ENCODE data around the gene CDK14.

Gene CDK14

DNA sequence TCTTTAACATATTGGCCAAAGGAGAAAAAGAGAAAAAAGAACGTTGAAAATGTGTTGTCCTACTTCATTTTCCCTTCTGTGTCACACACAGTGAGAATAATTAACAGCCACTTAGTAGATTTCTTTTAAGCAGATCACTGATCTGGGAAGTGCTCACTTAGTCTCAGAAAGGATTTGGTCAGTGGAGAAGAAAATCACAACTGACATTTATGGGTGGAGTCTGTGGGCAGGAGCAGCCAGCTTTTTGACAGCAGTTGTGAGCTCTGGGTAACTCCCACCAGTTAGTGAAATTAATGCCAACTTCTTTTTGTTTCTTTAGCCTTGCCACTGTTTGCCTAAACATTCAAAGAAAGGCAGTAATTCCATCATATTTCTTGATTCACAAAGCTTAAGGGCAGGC is 49.7 kb downstream of the CDK14 start:
- DNase-seq, result no peak

DNA sequence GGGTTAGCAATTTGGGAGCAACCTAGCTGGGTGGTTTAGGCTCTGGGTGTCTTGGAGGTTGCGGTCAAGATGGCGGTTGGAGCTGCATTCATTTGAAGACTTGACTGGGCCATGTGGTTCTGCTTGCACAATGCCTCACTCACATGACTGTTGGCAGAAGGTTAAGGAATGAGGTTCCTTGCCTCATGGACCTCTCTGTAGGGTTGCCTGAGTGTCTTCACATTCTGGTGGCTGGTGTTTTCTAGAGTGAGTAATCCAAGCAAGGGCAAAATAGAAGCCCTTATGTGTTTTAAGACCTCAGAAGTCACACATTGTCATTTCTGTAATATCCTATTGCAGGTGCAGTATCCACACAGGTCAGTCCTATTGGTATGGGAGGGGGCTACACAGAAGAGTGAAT is 52.0 kb downstream of the CDK14 start:
- no peak for DNase-seq

DNA sequence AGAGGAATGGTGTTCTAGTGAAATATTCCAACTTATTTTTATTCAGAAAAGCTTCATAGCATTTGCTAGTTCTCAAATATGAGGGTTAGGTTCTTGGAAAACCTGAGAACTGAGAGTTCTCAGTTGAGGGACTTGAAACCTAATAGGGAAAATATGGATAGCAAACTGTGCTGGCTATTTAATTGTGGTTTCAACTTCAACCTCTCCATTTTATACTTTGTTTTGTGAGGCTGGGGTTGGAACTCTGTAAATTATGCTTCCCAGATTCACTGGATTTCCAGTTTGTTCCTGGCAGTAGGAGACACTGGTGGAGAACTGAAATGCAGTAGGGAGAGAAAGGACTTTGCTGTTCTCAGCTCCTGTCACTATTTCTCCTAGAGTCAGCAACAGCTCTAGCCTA is 52.7 kb downstream of the CDK14 start:
- no peak for DNase-seq

DNA sequence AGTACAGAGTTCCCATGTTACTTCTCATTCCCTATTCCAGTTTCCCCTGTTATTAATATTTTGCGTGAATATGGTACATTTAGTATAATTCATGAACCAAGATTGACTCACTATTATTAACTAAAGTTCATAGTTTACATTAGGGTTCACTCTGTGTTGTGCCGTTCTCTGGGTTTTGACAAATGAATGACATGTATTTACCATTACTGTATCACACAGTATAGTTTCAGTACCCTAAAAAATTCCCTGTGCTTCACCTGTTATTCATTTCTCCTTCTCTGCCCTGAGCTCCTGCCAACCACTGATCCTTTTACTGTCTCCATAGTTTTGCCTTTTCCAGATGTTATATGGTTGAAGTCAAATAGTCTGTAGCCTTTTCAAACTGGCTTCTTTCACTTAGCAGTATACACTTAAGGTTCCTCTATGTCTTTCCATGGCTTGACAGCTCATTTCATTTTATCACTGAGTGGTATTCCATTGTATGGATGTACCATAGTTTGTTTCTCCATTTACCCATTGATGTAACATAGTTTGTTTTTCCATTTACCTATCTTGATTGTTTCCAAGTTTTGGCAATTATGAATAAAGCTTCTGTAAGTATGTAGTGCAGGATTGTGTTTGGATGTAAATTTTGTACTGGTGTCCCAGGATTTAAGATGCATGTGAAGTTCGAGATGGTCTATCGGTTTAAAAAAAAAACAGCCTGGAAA is 58.8 kb downstream of the CDK14 start:
- no peak for DNase-seq

DNA sequence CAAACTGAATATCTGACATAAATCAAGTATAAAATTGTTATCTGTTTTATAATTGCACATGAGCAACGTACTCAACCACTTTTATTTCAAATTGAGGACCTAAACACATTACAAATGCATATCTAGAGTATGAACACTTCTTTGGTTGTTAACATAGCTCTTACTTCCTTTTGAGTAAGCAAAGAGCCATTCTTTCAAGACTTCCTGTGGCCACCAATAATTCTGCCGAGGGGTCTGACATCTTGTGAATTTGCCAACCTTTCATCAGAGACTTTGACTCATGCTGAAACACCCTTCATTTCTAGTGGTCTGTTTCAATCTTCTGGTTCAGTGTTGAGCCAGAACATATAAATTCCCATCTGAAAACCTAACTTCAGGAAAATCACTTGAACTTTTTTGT is 59.4 kb downstream of the CDK14 start:
- DNase-seq, result no peak

DNA sequence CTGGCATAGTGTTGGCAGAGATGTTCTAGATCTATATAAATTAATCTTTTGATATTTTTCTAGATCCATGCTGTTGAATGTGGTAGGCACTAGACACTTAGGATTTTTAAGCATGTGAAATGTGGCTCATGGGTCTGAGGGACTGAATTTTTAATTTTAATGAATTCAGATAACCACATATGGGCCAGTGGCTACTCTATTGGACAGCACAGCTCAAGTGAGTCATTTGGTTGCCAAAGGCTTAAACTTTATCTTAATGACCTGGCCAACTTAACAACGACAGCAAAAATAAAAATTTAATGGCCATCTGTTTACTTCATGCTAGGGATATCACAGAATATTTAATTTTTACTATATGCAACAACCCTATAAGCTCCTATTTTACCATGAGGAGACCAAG is 61.4 kb downstream of the CDK14 start:
- no peak for DNase-seq

DNA sequence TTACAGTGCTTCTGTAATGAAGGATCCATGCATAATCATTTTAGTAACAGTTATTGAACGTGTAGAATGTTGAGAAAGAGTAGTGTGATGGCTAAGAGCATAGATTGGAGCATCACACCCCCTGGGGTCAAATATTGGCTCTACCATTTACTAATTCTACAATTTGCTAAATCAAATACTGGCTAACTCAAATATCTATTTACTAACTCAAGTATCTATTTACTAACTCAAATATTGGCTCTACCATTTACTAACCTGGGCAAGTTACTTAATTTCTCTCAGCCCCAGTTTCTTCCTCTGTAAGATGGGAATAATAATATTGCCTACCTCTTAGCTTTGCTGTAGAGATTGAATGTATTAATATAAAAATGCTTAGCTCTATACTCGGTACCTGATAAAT is 64.0 kb downstream of the CDK14 start:
- no peak for DNase-seq

DNA sequence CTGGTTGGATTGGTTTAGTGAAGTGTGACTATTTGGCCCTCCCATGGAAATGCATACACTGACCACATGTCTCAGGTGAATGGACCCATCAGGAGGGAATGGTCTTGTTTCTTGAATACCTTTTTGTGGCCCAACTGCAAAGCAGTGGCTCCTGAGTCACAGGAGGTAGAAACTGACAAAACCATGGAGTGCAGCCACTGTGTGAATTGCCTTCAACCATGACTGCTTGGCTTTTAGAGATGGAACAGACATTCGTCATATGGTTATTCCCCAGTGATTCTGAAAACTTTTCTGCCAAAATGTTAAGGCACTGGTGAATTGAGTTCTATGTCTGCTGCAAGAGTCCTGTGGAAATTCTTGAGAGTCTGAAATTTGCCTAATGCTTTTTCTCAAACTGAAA is 64.7 kb downstream of the CDK14 start:
- no peak for DNase-seq

DNA sequence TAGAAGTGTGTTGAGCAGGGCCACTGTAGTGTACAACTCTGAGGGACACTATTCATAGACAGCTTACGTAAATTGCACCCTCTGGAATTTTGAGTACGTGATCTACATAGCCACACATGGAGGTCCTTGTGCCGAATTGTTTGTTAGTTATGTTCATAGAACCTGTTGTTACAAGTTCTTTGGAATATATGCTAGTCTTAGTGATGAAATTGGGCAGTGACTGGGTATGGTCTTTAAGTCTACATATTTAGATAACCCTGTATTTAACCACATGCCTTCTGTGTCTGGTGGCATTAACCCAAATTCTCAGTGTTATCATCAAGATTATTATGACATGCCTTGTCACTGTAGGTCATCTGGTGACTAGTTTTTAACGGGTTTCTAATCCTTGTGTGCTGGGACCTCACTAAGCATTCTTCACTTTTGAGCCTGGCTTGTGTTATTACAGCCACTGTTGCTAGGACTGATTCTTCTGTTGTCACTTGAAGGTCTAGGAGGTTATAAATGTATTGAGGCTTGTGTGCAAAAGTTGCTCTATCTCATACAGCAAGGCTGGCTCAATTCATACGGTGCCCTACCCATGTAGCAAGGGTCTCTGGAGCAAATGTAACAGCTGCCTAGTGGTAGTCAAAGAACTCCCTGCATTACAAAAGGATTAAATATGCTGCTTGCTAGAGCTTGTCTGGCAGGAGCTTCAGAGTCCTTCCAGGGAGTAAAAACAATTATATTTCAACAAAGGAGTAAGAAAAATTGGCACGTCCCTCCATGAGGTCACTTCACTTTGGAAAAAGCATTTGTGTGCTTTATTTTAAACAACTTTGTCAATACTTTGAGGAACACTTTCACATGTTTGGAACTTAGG is 65.4 kb downstream of the CDK14 start:
- no peak for DNase-seq

DNA sequence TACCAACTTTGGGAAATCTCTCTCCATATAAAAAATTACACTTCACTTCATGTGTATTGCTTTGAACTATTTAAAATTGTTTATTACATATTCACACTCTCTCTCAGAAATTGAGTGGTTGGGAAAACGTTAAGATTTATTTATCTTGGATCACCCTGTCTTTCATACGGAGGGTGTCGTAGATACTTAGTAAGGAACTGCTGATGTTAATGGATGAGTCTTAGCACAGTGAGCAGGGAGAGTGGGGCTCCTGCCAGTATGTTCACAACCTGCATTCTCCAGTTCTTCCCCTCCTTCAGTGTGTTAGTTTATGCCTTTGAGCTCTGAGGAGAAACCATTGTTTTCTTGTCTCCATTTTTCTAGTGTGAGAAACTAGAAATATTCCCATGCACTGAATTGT is 67.1 kb downstream of the CDK14 start:
- DNase-seq, result no peak

DNA sequence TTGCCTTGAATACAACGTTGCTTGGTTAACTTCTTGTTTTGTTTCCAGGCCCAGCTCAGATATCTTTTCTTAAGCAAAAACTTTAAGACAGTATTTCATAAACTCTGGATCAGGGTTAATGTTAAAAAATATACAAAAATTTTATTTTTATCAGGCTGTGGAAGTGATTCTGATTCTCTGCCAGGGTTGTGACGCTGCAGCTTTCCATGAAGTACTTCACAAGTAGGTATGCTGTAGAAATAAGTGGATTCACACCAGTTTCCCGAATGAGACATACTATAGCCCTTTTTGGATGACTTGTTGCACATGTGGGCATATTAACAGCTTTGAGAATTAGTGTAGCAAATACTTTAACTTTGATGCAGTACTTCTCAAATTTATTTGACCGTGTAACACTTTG is 70.1 kb downstream of the CDK14 start:
- DNase-seq, result no peak

DNA sequence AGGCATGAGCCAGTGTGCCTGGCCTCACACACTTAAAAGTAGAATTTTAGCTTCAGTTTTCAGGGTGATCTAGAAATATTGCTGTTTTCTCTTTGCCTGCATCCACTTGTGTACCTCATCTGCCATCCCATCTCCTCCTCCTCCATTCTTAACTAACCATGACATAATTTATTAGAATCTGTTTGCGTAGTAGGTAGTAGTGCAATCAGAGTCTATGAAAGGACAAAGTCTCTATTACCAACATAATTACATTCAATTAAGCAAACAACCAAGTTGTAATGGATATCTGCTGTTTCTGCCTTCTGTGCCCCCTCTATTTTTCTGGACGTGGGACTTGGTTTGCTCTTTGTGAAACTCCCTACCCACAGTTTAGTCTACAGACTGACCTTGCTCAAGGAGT is 72.9 kb downstream of the CDK14 start:
- DNase-seq, result no peak

DNA sequence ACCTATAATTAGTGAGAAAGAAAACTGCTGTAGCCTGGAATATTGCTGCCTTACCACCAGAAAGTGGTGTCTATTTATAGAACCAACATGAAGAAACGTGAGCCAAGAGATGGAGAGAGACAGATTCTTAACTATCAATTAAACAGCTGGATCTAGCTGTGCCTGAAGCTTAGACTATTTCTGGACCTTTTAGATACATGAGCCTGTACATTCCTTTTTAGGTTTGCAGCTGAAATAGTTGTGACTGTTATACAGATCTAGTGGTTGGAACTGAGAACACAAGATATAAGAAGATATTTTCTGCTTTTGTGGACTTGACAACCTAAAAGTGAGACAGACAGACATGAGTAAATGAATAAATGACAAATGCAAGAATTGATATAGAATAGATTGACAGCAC is 73.4 kb downstream of the CDK14 start:
- DNase-seq, result no peak

DNA sequence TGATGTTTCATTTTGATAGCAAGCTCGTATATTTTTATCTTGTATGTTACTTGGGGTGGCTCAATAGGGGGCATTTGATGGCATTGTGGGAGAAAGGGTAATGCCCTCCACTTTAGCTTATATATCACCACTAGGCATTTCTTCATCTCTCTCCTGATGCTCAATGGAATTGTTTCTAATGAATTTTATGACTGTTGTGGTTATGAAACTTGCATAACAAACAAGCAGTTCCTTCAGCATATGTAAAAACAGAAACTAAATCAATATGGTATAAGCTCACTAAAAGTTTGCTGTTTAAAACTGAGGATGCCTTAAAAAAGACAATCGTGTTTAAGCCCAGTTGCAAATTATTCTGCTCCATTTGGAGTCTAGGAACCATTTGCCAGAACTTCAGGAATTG is 75.5 kb downstream of the CDK14 start:
- DNase-seq, result no peak

DNA sequence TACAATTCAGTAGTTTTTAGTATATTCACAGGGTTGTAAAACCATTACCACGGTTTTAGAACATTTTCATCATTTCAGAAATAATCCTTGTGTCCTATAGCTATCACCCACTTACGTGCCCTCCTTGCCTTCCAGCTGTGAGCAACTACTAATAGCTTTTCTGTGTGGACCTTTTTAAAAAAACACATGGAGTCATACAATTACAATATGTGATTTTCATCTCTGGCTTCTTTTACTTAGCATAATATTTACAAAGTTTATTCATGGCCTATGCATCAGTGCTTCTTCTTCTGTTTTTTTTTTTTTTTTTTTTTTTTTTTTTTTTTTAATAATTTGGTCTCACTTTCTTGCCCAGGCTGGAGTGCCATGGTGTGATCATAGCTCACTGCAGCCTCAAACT is 76.1 kb downstream of the CDK14 start:
- DNase-seq, result no peak

DNA sequence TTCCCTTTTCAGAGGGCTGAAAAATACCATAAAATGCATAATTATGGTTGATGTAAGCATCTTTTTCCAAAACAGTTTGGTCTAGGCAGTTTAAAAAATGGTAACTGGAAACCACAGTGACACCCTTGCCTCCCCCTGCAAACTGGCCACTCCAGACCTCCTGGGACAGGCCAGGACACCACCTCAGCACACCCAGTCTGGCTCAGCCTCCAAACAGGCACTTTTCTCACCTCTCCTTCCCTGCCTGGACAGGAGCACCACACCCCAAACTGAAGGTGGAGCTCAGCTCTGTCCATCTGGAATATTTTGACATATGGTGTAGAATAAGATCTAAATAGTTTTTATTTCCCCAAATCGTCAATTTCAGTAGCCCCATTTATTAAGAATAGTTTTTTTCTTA is 78.5 kb downstream of the CDK14 start:
- no peak for DNase-seq

DNA sequence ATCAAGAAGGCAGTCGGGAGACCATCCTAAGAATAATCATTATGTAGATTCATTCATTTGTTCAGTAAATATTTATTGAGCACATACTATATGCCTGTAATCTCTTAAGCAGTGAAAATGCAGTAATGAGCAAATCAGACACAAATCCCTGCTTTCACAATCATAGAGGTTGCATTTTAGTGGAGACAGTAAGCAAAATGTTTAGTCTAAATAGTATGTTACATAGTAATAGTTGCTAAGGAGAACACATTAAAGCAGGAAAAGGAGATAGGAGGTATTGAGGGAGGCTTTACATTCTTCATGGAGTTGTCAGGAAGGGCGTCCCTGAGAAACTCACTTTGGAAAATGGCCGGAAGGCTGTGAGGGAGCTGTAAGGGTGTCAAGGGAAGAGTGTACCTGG is 79.9 kb downstream of the CDK14 start:
- no peak for DNase-seq

DNA sequence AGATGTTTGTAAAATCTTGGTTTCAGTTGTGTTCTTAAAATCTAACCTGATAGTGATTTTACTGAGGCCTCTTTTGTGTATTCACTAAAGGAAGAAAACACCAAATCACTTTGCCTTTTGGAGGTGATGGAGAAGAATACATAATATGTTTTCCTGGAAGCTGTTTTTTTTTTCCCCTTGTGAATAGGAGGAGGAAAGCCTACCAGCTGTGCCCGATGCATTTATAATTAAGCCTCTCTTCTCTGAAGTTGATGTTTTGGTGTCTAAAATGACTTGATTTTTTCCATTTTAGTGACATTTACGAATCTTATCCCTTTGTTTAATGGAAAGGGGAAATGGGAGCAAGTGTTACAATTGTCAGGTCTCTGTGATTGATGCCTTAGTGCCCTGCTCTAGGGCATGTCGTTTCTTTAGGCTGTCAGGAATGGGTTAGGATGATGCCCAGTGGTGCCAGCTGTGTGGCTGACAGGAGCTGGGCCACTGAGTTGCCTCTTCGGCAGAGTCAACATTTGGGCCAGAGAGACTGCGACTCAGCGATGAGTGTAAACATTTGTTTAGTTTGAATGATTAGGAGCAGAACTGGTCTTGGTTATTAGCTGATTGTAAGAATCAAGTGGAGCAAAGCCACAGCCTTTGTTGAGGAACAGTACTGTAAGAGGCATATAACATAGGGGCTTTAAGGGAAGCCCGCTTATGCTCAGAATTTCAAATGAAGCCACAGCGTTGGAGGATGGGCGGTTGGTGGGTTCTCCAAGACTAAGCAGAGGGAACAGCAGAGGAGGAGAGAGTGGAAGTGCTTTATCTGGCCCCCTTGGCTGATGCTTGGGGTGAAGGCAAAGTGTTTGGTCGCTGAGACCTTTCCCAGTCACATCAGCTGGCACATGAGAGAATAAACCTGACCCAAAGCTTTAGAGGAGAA is 81.6 kb downstream of the CDK14 start:
- DNase-seq, result no peak

DNA sequence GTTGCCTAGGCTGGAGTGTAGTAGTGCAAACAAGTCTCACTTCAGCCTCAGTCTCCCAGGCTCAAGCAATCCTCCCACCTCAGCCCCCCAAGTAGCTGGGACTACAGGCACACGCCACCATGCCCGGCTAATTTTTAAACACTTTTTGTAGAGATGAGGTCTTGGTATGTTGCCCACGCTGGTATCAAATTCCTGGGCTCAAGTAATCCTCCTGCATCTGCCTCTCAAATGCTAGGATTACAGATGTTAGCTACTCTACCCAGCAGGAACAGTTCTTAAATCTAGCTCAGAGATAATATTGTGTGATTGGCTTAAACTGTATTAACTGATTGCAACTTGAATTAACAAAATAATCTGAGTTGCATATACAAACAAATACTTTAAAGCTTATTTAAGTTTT is 82.9 kb downstream of the CDK14 start:
- DNase-seq, result no peak

DNA sequence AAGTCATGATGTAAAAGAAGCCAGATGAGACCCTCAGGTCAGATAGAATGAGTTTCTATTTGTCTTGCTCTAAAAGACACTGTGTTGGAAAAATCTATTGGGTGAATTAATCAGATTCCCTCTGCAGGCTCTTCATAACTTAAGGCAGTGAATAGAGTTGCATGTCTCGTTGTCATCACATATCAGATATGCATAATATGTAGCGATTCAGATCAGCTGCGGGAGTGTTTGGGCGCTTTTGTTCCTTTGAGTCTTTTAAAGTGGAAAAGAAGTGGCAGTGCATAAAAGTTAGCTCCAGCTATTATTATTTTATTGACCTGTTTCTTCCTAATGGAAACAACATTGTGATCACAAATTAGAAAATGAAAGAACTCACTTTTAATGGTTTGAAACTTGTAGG is 84.4 kb downstream of the CDK14 start:
- no peak for DNase-seq

DNA sequence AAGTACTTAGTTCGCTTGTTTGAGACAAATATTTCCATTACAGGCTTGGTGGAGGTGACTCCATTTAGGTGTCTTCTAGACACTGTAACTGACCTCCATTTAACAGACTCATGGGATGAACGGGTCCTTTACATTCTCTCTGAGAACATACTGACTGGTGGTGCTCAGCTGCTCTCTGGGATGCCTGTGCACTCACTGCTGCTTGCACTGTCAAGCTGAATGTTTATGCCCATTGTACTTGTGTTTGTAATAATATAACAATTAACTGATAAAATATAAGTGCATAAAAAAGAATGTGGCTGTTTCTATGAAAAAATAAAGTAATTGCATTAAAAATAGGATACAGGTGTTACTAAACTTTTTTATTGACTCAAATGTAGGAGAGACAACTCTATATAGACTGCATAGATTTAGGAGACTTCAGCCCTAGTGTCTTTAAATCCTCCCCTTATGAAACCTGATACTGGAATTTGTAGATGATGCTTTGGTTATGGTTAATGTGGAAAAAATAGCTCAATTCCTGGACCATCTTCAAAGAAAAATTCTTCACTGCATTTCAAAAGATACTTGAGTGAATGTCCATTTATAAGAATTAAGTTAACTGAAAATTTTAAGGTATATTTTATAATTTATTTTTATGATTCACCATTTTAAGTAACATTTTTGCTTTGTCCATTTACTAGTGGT is 85.4 kb downstream of the CDK14 start:
- DNase-seq, result no peak

DNA sequence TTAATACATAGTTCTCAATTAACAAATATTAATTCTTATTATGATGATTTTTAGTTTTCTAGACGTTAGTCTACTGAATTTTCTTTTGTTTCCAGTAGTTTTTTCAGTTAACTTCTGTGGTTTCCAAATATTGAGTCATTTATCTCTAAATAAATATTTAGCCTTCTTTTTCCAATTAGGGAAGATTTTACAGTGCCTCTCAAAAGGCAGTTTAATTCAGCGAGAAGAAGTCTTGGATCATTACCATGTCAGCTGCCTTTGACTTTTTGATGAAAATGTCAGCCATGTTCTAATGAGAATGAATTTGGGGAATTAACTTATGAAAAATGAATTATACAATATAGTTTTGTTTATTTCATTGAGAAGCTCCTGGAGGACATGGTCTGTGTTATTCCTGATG is 90.0 kb downstream of the CDK14 start:
- no peak for DNase-seq

DNA sequence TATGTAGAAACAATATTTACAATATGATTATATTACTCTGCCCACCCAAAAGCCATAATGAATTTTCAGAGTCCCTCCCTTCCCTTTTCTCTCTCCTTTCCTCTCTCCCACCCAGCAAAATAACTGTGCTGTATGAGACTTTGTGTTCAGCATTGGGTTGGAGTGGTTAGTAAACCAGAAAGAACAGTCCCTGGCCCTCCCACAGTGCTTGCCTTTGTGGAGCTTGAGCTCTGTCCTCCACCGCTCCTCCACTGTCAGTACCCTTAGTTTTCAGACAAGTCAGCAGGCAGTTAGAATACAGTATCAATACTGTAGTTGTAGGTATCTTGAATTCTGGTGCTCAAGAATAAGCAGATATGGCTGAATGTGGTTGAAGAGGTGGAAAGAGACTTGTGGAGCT is 92.7 kb downstream of the CDK14 start:
- DNase-seq, result no peak
